ENCODE measurements around the gene SPI1. TPM values are rescaled to one million over a fixed set of nuclear protein-coding genes. Genes with fewer than 3 reads are reported as not detected.

Gene SPI1
- total RNA-seq, 3 donors from 2014 or later, result 12.5 to 34.9 (median 15.2) TPM

DNA sequence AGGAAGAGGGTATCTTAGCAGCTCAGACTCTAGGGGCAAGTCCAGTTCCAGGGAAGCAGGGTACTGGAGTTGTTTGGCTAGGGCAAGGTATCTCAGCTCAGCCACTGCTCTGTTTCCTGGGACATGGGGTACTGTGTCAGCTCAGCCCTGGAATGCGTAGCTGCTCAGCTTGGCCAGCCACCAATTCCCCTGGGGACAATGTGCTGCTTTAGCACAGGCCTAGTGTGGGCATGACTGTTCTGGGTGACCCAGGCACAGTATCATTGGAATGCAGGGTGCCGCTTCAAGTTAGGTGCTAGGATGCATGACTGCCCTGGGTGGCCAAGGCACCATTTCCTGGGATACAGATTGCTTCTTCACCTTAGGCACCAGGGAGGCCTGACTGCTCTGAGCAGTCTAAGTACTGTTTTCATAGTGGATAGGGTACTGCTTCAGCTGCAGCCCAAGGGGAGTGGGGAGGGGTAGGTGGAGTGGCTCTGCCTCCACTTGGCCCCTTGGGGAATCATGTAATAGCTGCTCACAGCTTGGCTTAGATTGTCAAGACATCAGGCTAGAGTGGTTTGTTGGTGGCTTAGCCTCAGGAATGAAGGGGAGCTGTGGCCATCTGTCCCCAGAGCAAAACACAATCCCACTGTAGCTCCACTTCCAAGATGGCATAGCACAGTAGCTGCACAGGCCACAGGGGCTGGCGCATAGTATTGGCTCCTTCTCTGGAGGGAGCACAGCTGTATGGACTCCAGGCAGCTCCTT, 72.4 kb downstream of the SPI1 start:
- peaks cover 6 to 13% of the 10 kb centered on the region in 2 donors for H3K9me3 ChIP-seq
- H3K36me3 ChIP-seq, result peaks cover 25% of the 10 kb centered on the region
- intact Hi-C loops (cut with DNase I; ENCODE audit: low total_unique reads), result no loop called here
- TF ChIP-seq, protein P1, sequence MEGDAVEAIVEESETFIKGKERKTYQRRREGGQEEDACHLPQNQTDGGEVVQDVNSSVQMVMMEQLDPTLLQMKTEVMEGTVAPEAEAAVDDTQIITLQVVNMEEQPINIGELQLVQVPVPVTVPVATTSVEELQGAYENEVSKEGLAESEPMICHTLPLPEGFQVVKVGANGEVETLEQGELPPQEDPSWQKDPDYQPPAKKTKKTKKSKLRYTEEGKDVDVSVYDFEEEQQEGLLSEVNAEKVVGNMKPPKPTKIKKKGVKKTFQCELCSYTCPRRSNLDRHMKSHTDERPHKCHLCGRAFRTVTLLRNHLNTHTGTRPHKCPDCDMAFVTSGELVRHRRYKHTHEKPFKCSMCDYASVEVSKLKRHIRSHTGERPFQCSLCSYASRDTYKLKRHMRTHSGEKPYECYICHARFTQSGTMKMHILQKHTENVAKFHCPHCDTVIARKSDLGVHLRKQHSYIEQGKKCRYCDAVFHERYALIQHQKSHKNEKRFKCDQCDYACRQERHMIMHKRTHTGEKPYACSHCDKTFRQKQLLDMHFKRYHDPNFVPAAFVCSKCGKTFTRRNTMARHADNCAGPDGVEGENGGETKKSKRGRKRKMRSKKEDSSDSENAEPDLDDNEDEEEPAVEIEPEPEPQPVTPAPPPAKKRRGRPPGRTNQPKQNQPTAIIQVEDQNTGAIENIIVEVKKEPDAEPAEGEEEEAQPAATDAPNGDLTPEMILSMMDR (IDR thresholded peaks at IDR 0.05), result no peak
- no peak for TF ChIP-seq POLR2A (IDR thresholded peaks at IDR 0.05)
- TF ChIP-seq POLR2AphosphoS5 (IDR thresholded peaks at IDR 0.05), result no peak
- peak overlapping the region; percentile 22 to 63 for H3K27ac ChIP-seq
- H3K27me3 ChIP-seq, result no peaks in the 10 kb centered on the region
- peaks cover 0 to 3% of the 10 kb centered on the region in 2 donors for H3K4me1 ChIP-seq
- DNase-seq (ENCODE audit: low spot score in 2 of 2), result peak; percentile 62 to 80
- H3K4me3 ChIP-seq, result no peak overlapping the region

Other genes starting within 250 kb of the SPI1 start
- gene ARFGAP2, start 201.7 kb downstream of the SPI1 start, total RNA-seq, result 100 to 1,000 TPM; 139 to 183 (median 175) TPM
- gene PACSIN3, start 192.1 kb downstream of the SPI1 start, total RNA-seq, result 10 to 100 TPM in 2 of 3 donors, 1 to 10 TPM in 1; 9.9 to 47.3 (median 33.1) TPM
- 10 to 100 TPM; 31.2 to 44.5 (median 39.3) TPM for gene DDB2, start 163.6 kb downstream of the SPI1 start, total RNA-seq
- gene ACP2, start 129.7 kb downstream of the SPI1 start, total RNA-seq, result 10 to 100 TPM; 39.7 to 45.2 (median 41.9) TPM
- gene NR1H3, start 120.6 kb downstream of the SPI1 start, total RNA-seq, result 10 to 100 TPM; 56.1 to 92.4 (median 91.1) TPM
- 10 to 100 TPM; 43.3 to 56.5 (median 46.6) TPM for gene MADD, start 108.4 kb downstream of the SPI1 start, total RNA-seq
- gene MYBPC3, start 25.8 kb downstream of the SPI1 start, total RNA-seq, result under 1 TPM in 2 of 3 donors, not detected in 1; under 0.01 TPM
- 10 to 100 TPM; 42.9 to 58.1 (median 52.8) TPM for gene SLC39A13, start 30.0 kb upstream of the SPI1 start, total RNA-seq
- gene PSMC3, start 47.9 kb upstream of the SPI1 start, total RNA-seq, result 100 to 1,000 TPM in 2 of 3 donors, 10 to 100 TPM in 1; 98.5 to 168 (median 144) TPM
- under 1 TPM in 1 of 3 donors, not detected in 2; 0.64 TPM for gene RAPSN, start 70.6 kb upstream of the SPI1 start, total RNA-seq
- 100 to 1,000 TPM in 2 of 3 donors, 10 to 100 TPM in 1; 94.1 to 117 (median 114) TPM for gene CELF1, start 174.6 kb upstream of the SPI1 start, total RNA-seq
- 100 to 1,000 TPM; 130 to 139 (median 137) TPM for gene PTPMT1, start 187.1 kb upstream of the SPI1 start, total RNA-seq
- 10 to 100 TPM; 26.6 to 31.5 (median 26.9) TPM for gene KBTBD4, start 200.4 kb upstream of the SPI1 start, total RNA-seq
- 10 to 100 TPM; 49.0 to 59.7 (median 49.2) TPM for gene NDUFS3, start 200.5 kb upstream of the SPI1 start, total RNA-seq
- gene FAM180B, start 208.1 kb upstream of the SPI1 start, total RNA-seq, result 10 to 100 TPM in 1 of 3 donors, not detected in 2; 11.2 TPM
- 1 to 10 TPM in 2 of 3 donors, under 1 TPM in 1; 0.96 to 5.6 (median 4.4) TPM for gene C1QTNF4, start 215.9 kb upstream of the SPI1 start, total RNA-seq

All from breast epithelium (tissue), 4 donors.